K562 (cell line): ENCODE data around the gene ADAM22. TPM values are rescaled to one million over a fixed set of nuclear protein-coding genes. Genes with fewer than 3 reads are reported as not detected.

Experiments used
- ATAC-seq: fragments of 200-7000 bp; cut with Tn5 transposase; 3 replicates; pipeline ENCODE4 v1.9.1; 2020; ENCODE audit warnings: moderate library complexity
- BruUV-seq: library from RNA; stranded (reverse); fragments of 400-500 nt; replicated peaks from 2 replicates; lab custom pipeline; 2021; lab: Mats Ljungman, UMichigan
- CTCF ChIA-PET: fragments of 300-600 bp; formaldehyde crosslinking; extraction: SDS; loops from one replicate; lab custom pipeline; 2021; ENCODE audit warnings: low intra/inter-chr PET ratio; lab: Yijun Ruan, JAX
- POLR2A ChIA-PET: fragments of 300-600, 350-650 bp; sonication (Branson Sonifier 250); formaldehyde crosslinking; extraction: SDS; loops from one replicate; lab custom pipeline; 2021; ENCODE audit warnings: antibody characterized with exemption, inconsistent platforms; lab: Yijun Ruan, JAX
- DNase-seq, 4 experiments: peaks; one replicate each; pipeline versions ENCODE4 v3.0.0 to v3.0.0-alpha.2; 2011 to 2018; ENCODE audit warnings: low spot score in 3 of 4, mixed read lengths in 3 of 4; ENCODE audit errors: extremely low read depth in 1 of 4
- FAIRE-seq: peaks from 2 replicates; lab custom pipeline; 2011; peaks lifted over from hg19 to GRCh38; lab: Jason Lieb, UNC
- H2AFZ ChIP-seq: 2 replicates; pipeline ENCODE4 v1.6.0; 2011; ENCODE audit warnings: low read depth, low read length, control low read depth, inconsistent platforms
- H3K27ac ChIP-seq: fragments of 200-600 bp; 3 replicates; pipeline ENCODE4 v1.8.0; 2011; ENCODE audit warnings: low read depth, mild to moderate bottlenecking, control low read depth, inconsistent platforms, low read length, moderate library complexity, mixed read lengths; ENCODE audit errors: extremely low read depth
- H3K27me3 ChIP-seq, 2 experiments: fragments of 300-600 bp in 1 of 2; 2 replicates in 1 of 2; 3 replicates in 1 of 2; pipeline versions ENCODE4 v1.6.0 to v1.8.0; 2011; ENCODE audit warnings: inconsistent platforms in 2 of 2, low read length in 2 of 2, mild to moderate bottlenecking in 1 of 2, mixed read lengths in 1 of 2, moderate library complexity in 1 of 2; ENCODE audit not compliant: control insufficient read depth in 2 of 2, insufficient read depth in 2 of 2
- H3K36me3 ChIP-seq: fragments of 300-600 bp; 3 replicates; pipeline ENCODE4 v1.8.0; 2011; ENCODE audit warnings: mild to moderate bottlenecking, low read length, inconsistent platforms; ENCODE audit not compliant: control insufficient read depth, insufficient read depth
- H3K4me1 ChIP-seq, 2 experiments: fragments of 200-600 bp in 1 of 2; replicated peaks in 1 of 2; 2 replicates in 1 of 2; 3 replicates in 1 of 2; pipeline versions ENCODE4 v1.5.1 to v1.8.0; 2011; ENCODE audit warnings: inconsistent platforms in 2 of 2, low read length in 2 of 2, mild to moderate bottlenecking in 1 of 2, mixed read lengths in 1 of 2, moderate library complexity in 1 of 2; ENCODE audit not compliant: control insufficient read depth in 2 of 2, insufficient read depth in 2 of 2
- H3K4me2 ChIP-seq: 2 replicates; pipeline ENCODE4 v1.6.1; 2011; ENCODE audit warnings: low read length, control low read depth, inconsistent platforms, mixed read lengths; ENCODE audit not compliant: insufficient read depth
- H3K4me3 ChIP-seq: fragments of 200-600 bp; sonication (generic), shearing (Covaris generic); 2 replicates; pipeline ENCODE4 v1.5.1; 2016; ENCODE audit warnings: control low read depth, inconsistent platforms
- H3K79me2 ChIP-seq: fragments of 200-600 bp; 3 replicates; pipeline ENCODE4 v1.8.0; 2011; ENCODE audit warnings: low read length, inconsistent platforms; ENCODE audit not compliant: control insufficient read depth, insufficient read depth
- H3K9ac ChIP-seq, 2 experiments: 2 replicates each; pipeline versions ENCODE4 v1.6.0 to v1.6.1; 2011; ENCODE audit warnings: low read depth in 2 of 2, low read length in 2 of 2, control low read depth in 1 of 2, inconsistent platforms in 1 of 2, mild to moderate bottlenecking in 1 of 2, mixed read lengths in 1 of 2; ENCODE audit not compliant: insufficient read depth in 1 of 2
- H3K9me1 ChIP-seq: one replicate; pipeline ENCODE4 v1.6.0; 2011; ENCODE audit warnings: inconsistent platforms, mild to moderate bottlenecking, low read length, moderate library complexity; ENCODE audit not compliant: control insufficient read depth, insufficient read depth
- H3K9me3 ChIP-seq: replicated peaks from 2 replicates; pipeline ENCODE4 v1.5.1; 2011; ENCODE audit warnings: low read depth, low read length, inconsistent platforms; ENCODE audit not compliant: control insufficient read depth, insufficient read depth
- H4K20me1 ChIP-seq: replicated peaks from 2 replicates; pipeline ENCODE4 v1.6.1; 2011; ENCODE audit warnings: low read length, inconsistent platforms, mixed read lengths; ENCODE audit not compliant: control insufficient read depth, insufficient read depth
- CBFA2T2 ChIP-seq: fragments of 450-650 bp; conservative IDR thresholded peaks from 2 replicates; pipeline ENCODE4 v1.6.1; 2017; ENCODE audit warnings: mild to moderate bottlenecking
- NFIC ChIP-seq: fragments of 450-650 bp; IDR thresholded peaks from 2 replicates; pipeline ENCODE4 v1.6.1; 2017; ENCODE audit warnings: mild to moderate bottlenecking, inconsistent platforms
- SMAD2 ChIP-seq: fragments of 150-350 bp; IDR thresholded peaks from 2 replicates; pipeline ENCODE4 v1.6.1; 2014; ENCODE audit warnings: low read depth, mild to moderate bottlenecking, low read length
- ZNF134 ChIP-seq: fragments of 250-450 bp; sonication (Bioruptor Pico); conservative IDR thresholded peaks from 2 replicates; pipeline ENCODE4 v1.4.0; 2020
- ZNF146 ChIP-seq: IDR thresholded peaks from one replicate; pipeline ENCODE4 v1.6.1; 2018; ENCODE audit warnings: missing compliant biosample characterization; ENCODE audit not compliant: unreplicated experiment
- ZNF384 ChIP-seq: IDR thresholded peaks from 2 replicates; pipeline ENCODE4 v1.6.1; 2012; ENCODE audit warnings: low read depth, low read length, improper control_type of control experiment
- WGBS: fragments of 100-300 bp; shearing (Covaris generic); methylation state at CpG from one replicate; pipeline ENCODE4 v1.1.6; 2016; ENCODE audit warnings: low coverage, mixed read lengths; ENCODE audit not compliant: insufficient coverage; ENCODE audit errors: missing lambda C conversion rate; 5-methylcytosine and 5-hydroxymethylcytosine counted together
- in situ Hi-C: fragments of 300-500 bp; cut with MboI; formaldehyde crosslinking; loops from 4 replicates; pipeline ENCODE4 v1.15.0; 2018; ENCODE audit warnings: inconsistent platforms, mixed read lengths
- intact Hi-C: fragments of 100-400 bp; cut with micrococcal nuclease; formaldehyde crosslinking; loops from 2 replicates; pipeline ENCODE4 v1.14.2; 2022
- polyA plus RNA-seq, 8 experiments: library from polyadenylated mRNA; depleted of rRNA in 4 of 8; stranded (reverse) in 5 of 8; unstranded in 3 of 8; fragments of >200 nt; fragmentation: Nextera tagmentation in 2 of 8; fragmentation: Illumina TruSeq in 1 of 8; extraction: Ambion mirVana in 2 of 8; extraction: Trizol in 1 of 8; gene quantifications; 2 replicates each; pipeline versions ENCODE4 v1.2.1 to v1.2.3, GENCODE V29; 2011 to 2014; ENCODE audit warnings: inconsistent platforms in 1 of 8, missing spikeins in 1 of 8
- total RNA-seq, 7 experiments: library from RNA; depleted of rRNA in 6 of 7; stranded (reverse); fragments of >200 nt in 6 of 7; fragmentation: Illumina TruSeq in 2 of 7; extraction: Trizol in 2 of 7; gene quantifications; 2 replicates each; pipeline versions ENCODE4 v1.2.1 to v1.2.3, GENCODE V29; 2011 to 2021; ENCODE audit warnings: low replicate concordance in 1 of 7
- TF ChIP-seq, protein P1 (sequence below), 2 experiments: fragments of 450-650 bp in 1 of 2; IDR thresholded peaks; 2 replicates each; pipeline ENCODE4 v1.6.1; 2011 to 2017; ENCODE audit warnings: low read depth in 2 of 2, antibody characterized with exemption in 1 of 2, borderline replicate concordance in 1 of 2, low read length in 1 of 2, mild to moderate bottlenecking in 1 of 2, mixed read lengths in 1 of 2; ENCODE audit not compliant: control insufficient read depth in 1 of 2

The ADAM22 gene
- total and polyA plus RNA-seq, 9 of the 15 experiments (the other 6 are each of a cell fraction or from before 2014, with no cell fraction given) = 0.01 to 0.58 (median 0.18) TPM

DNA sequence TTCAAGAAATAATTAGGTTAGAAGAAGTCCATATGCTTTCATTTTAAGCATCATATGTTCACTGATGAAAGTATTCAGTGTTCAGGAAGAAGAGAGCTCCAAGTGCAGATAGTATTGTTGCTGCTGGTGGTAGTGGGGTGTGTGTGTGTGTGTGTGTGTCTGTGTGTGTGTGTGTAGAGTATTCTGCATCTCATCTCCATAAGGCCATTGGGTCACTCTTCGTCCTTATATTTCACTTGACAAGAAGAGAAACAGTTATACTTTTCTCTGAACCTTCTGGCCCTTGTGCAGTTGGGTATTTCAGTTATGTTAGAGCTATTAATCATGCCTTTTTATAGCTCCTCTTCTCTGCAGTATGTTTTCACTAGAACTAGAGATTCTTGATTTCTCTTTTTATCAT is 26.2 kb downstream of the ADAM22 start:
- ATAC-seq (no peak), DNase-seq (no peak), FAIRE-seq (no peak)
- 0% methylated on average over 1 of the region's 1 CpG for WGBS
- no peak overlapping the region for H2AFZ ChIP-seq
- no peaks in the 10 kb centered on the region for H3K9me1 ChIP-seq
- H3K27me3 ChIP-seq = no peaks in the 10 kb centered on the region
- no peaks in the 10 kb centered on the region for H4K20me1 ChIP-seq
- in situ Hi-C loops (no loop called here), intact Hi-C loops (no loop called here)
- H3K9me3 ChIP-seq = no peaks in the 10 kb centered on the region
- H3K4me2 ChIP-seq = no peak overlapping the region
- POLR2A ChIA-PET = interaction anchor here (0.8 kb wide), 1 partner anchor 54 kb away, joined by 3 read pairs; no protein-coding TSS in a partner anchor
- CTCF ChIA-PET = no interaction called here
- H3K4me3 ChIP-seq = no peak overlapping the region
- BruUV-seq = no TSS peak
- H3K4me1 ChIP-seq = no peaks in the 10 kb centered on the region
- H3K27ac ChIP-seq = no peak overlapping the region
- no peaks in the 10 kb centered on the region for H3K79me2 ChIP-seq
- H3K36me3 ChIP-seq = no peaks in the 10 kb centered on the region
- TF ChIP-seq NFIC (no peak), ZNF134 (CRISPR knock-in tag) (no peak), ZNF146 (CRISPR knock-in tag) (no peak), ZNF384 (no peak), CBFA2T2 (no peak), SMAD2 (no peak)
- TF ChIP-seq, protein P1, sequence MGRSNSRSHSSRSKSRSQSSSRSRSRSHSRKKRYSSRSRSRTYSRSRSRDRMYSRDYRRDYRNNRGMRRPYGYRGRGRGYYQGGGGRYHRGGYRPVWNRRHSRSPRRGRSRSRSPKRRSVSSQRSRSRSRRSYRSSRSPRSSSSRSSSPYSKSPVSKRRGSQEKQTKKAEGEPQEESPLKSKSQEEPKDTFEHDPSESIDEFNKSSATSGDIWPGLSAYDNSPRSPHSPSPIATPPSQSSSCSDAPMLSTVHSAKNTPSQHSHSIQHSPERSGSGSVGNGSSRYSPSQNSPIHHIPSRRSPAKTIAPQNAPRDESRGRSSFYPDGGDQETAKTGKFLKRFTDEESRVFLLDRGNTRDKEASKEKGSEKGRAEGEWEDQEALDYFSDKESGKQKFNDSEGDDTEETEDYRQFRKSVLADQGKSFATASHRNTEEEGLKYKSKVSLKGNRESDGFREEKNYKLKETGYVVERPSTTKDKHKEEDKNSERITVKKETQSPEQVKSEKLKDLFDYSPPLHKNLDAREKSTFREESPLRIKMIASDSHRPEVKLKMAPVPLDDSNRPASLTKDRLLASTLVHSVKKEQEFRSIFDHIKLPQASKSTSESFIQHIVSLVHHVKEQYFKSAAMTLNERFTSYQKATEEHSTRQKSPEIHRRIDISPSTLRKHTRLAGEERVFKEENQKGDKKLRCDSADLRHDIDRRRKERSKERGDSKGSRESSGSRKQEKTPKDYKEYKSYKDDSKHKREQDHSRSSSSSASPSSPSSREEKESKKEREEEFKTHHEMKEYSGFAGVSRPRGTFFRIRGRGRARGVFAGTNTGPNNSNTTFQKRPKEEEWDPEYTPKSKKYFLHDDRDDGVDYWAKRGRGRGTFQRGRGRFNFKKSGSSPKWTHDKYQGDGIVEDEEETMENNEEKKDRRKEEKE (IDR thresholded peaks at IDR 0.05; ENCODE audit: borderline replicate concordance in 1 of 2, control insufficient read depth in 1 of 2, low read depth in 2 of 2, low read length in 1 of 2) = no peak
- H3K9ac ChIP-seq = no peak overlapping the region
